K562 (cell line): ENCODE data around the gene CGB8. TPM values are rescaled to one million over a fixed set of nuclear protein-coding genes. Genes with fewer than 3 reads are reported as not detected.

ENCODE experiments used
- ARNT ChIP-seq, 2 experiments: fragments of 450-650 bp; IDR thresholded peaks; 2 replicates each; pipeline ENCODE4 v1.6.1; 2016; ENCODE audit warnings: mild to moderate bottlenecking in 1 of 2
- CHCHD3 ChIP-seq: fragments of 250-450 bp; sonication (Bioruptor Pico); IDR thresholded peaks from 2 replicates; pipeline ENCODE4 v2.1.2; 2022; ENCODE audit warnings: mild to moderate bottlenecking
- CREB3 ChIP-seq: fragments of 450-650 bp; conservative IDR thresholded peaks from 2 replicates; pipeline ENCODE4 v1.6.1; 2016; ENCODE audit warnings: missing genetic modification characterization, low read depth, mild to moderate bottlenecking, missing compliant biosample characterization, moderate library complexity
- E2F5 ChIP-seq: sonication (generic); formaldehyde crosslinking; IDR thresholded peaks from 2 replicates; pipeline ENCODE4 v1.8.0; 2022; ENCODE audit warnings: mild to moderate bottlenecking, missing genetic modification reagents
- ESRRA ChIP-seq: fragments of 450-650 bp; IDR thresholded peaks from 2 replicates; pipeline ENCODE4 v1.6.1; 2014; ENCODE audit warnings: low read depth, mild to moderate bottlenecking, moderate library complexity, borderline replicate concordance
- FOXP4 ChIP-seq: sonication (generic); formaldehyde crosslinking; IDR thresholded peaks from 2 replicates; pipeline ENCODE4 v1.8.0; 2022; ENCODE audit warnings: mild to moderate bottlenecking, missing genetic modification reagents, borderline replicate concordance
- HNRNPK ChIP-seq: fragments of 200-400 bp; formaldehyde crosslinking; IDR thresholded peaks from one replicate; pipeline ENCODE4 v1.6.1; 2018; ENCODE audit warnings: mild to moderate bottlenecking, low read depth, low read length; ENCODE audit not compliant: poor library complexity, severe bottlenecking
- LEF1 ChIP-seq: fragments of 450-650 bp; IDR thresholded peaks from 2 replicates; pipeline ENCODE4 v1.6.1; 2016; ENCODE audit warnings: mild to moderate bottlenecking
- MED1 ChIP-seq: sonication (generic); formaldehyde crosslinking; IDR thresholded peaks from 2 replicates; pipeline ENCODE4 v1.8.1; 2023; ENCODE audit warnings: missing genetic modification reagents, borderline replicate concordance
- NR2F6 ChIP-seq: fragments of 450-650 bp; formaldehyde crosslinking; IDR thresholded peaks from 2 replicates; pipeline ENCODE4 v1.4.0; 2020; ENCODE audit warnings: mild to moderate bottlenecking
- RFX1 ChIP-seq: fragments of 450-650 bp; IDR thresholded peaks from 2 replicates; pipeline ENCODE4 v1.6.1; 2016; ENCODE audit warnings: mild to moderate bottlenecking, moderate library complexity
- SIN3B ChIP-seq: fragments of 450-650 bp; IDR thresholded peaks from 2 replicates; pipeline ENCODE4 v1.6.1; 2017; ENCODE audit warnings: low read depth, mild to moderate bottlenecking, moderate library complexity
- SP1 ChIP-seq: sonication (generic); formaldehyde crosslinking; IDR thresholded peaks from 2 replicates; pipeline ENCODE4 v1.8.1; 2022; ENCODE audit warnings: mild to moderate bottlenecking, missing genetic modification reagents
- TEAD1 ChIP-seq, 2 experiments: fragments of 450-650 bp in 1 of 2; sonication (generic) in 1 of 2; formaldehyde crosslinking; IDR thresholded peaks; 2 replicates each; pipeline versions ENCODE4 v1.4.0 to v1.8.0; 2020 to 2022; ENCODE audit warnings: mild to moderate bottlenecking in 2 of 2, missing genetic modification reagents in 1 of 2
- ZBTB2 ChIP-seq: fragments of 450-650 bp; IDR thresholded peaks from 2 replicates; pipeline ENCODE4 v1.6.1; 2016; ENCODE audit warnings: antibody characterized with exemption
- ZNF583 ChIP-seq: fragments of 250-450 bp; sonication (Bioruptor Pico); IDR thresholded peaks from 2 replicates; pipeline ENCODE4 v1.4.0; 2020
- ZNF740 ChIP-seq, 3 experiments: fragments of 200-800 bp in 1 of 3; sonication (Bioruptor generic) in 1 of 3; sonication (generic) in 1 of 3; formaldehyde crosslinking in 1 of 3; IDR thresholded peaks; 2 replicates each; pipeline versions ENCODE4 v1.6.1 to v1.8.0; 2016 to 2022; ENCODE audit warnings: mild to moderate bottlenecking in 2 of 3, missing compliant biosample characterization in 2 of 3, missing genetic modification characterization in 2 of 3, missing genetic modification reagents in 1 of 3
- polyA plus RNA-seq, 8 experiments: library from polyadenylated mRNA; depleted of rRNA in 4 of 8; stranded (reverse) in 5 of 8; unstranded in 3 of 8; fragments of >200 nt; fragmentation: Nextera tagmentation in 2 of 8; fragmentation: Illumina TruSeq in 1 of 8; extraction: Ambion mirVana in 2 of 8; extraction: Trizol in 1 of 8; gene quantifications; 2 replicates each; pipeline versions ENCODE4 v1.2.1 to v1.2.3, GENCODE V29; 2011 to 2014; ENCODE audit warnings: inconsistent platforms in 1 of 8, missing spikeins in 1 of 8
- total RNA-seq, 7 experiments: library from RNA; depleted of rRNA in 6 of 7; stranded (reverse); fragments of >200 nt in 6 of 7; fragmentation: Illumina TruSeq in 2 of 7; extraction: Trizol in 2 of 7; gene quantifications; 2 replicates each; pipeline versions ENCODE4 v1.2.1 to v1.2.3, GENCODE V29; 2011 to 2021; ENCODE audit warnings: low replicate concordance in 1 of 7

CGB8 gene
- total and polyA plus RNA-seq, 9 of the 15 experiments (the other 6 are each of a cell fraction or from before 2014, with no cell fraction given), result not detected

- TF ChIP-seq ARNT (IDR thresholded peaks at IDR 0.05) (peak in 1 of 2 experiments; percentile 58; a peak in 1 of 4 replicates), ZNF740 (CRISPR knock-in tag; IDR thresholded peaks at IDR 0.05) (peak; percentile 76; the same call in 1 of the 2 replicates), ZNF740 (tag; IDR thresholded peaks at IDR 0.05) (0 out of 4 replicates have a peak, but pooled peaks of 1 of the 2 experiments have one; percentile 33), FOXP4 (0 out of 2 replicates have a peak, but pooled peaks have one; percentile 63), E2F5 (CRISPR knock-in tag) (peak; percentile 66), CREB3 (tag) (0 out of 2 replicates have a peak, but pooled peaks have one; percentile 60), SP1 (CRISPR knock-in tag) (peak; percentile 98), RFX1 (no peak), TEAD1 (CRISPR knock-in tag; IDR thresholded peaks at IDR 0.05) (peak in 1 of 2 experiments; percentile 60; a peak in 1 of 4 replicates), ZBTB2 (peak; percentile 98), MED1 (no peak), NR2F6 (CRISPR knock-in tag) (peak; percentile 72; the same call in 1 of the 2 replicates), HNRNPK (no peak), ZNF583 (peak; percentile 60; the same call in 1 of the 2 replicates), ESRRA (peak; percentile 78; the same call in 1 of the 2 replicates), CHCHD3 (CRISPR knock-in tag) (0 out of 2 replicates have a peak, but pooled peaks have one; percentile 75), LEF1 (0 out of 2 replicates have a peak, but pooled peaks have one; percentile 58), SIN3B (peak; percentile 71)
Observed at GRCh38 chr19:49085020-49085867, 36.3 kb upstream of the CGB8 start, which contains the start of gene SNRNP70 (continued).
